ELR (cell line): ENCODE results near the gene STEAP1B.
"Not testable (repeated sequence)": the region's sequence is repeated elsewhere in the genome, so short reads cannot be mapped to it uniquely, and the experiment has no call there.

Source experiments
- DNase-seq: peaks from one replicate; pipeline ENCODE4 v3.0.0-alpha.2; 2015; ENCODE audit warnings: low read depth

Gene STEAP1B

GRCh38 chr7:22499888-22500689 is at the start of gene STEAP1B:
TSS of gene STEAP1B (minus strand) at chr7:22500188. CDS start at chr7:22494855, 5,333 bp downstream.
- DNase-seq = peak; percentile 54

- DNase-seq = no peak
These were observed 49.1 kb upstream of the STEAP1B start for GRCh38 chr7:22549051-22549450.

GRCh38 chr7:22548313-22548712 is 48.3 kb upstream of the STEAP1B start:
- no peak for DNase-seq

- DNase-seq = no peak
These were observed 46.8 kb upstream of the STEAP1B start for GRCh38 chr7:22546769-22547168.

GRCh38 chr7:22545529-22545928 is 45.5 kb upstream of the STEAP1B start:
- DNase-seq = no peak

GRCh38 chr7:22544245-22544644 is 44.3 kb upstream of the STEAP1B start:
- DNase-seq = no peak

- no peak for DNase-seq
These were observed 43.2 kb upstream of the STEAP1B start for GRCh38 chr7:22543169-22543568.

GRCh38 chr7:22542669-22543068 is 42.7 kb upstream of the STEAP1B start:
- no peak for DNase-seq

GRCh38 chr7:22542254-22542653 is 42.3 kb upstream of the STEAP1B start:
- no peak for DNase-seq

GRCh38 chr7:22541789-22542188 is 41.8 kb upstream of the STEAP1B start:
- DNase-seq = no peak

GRCh38 chr7:22528537-22528936 is 28.5 kb upstream of the STEAP1B start:
- not testable (repeated sequence) for DNase-seq

- DNase-seq = not testable (repeated sequence)
These were observed 24.5 kb upstream of the STEAP1B start for GRCh38 chr7:22524353-22524947.

GRCh38 chr7:22523478-22524352 is 23.7 kb upstream of the STEAP1B start:
- DNase-seq = peak; percentile 77

- not testable (repeated sequence) for DNase-seq
These were observed 19.6 kb upstream of the STEAP1B start for GRCh38 chr7:22519560-22519959.

- not testable (repeated sequence) for DNase-seq
These were observed 17.0 kb upstream of the STEAP1B start for GRCh38 chr7:22516950-22517349.

GRCh38 chr7:22514963-22515362 is 15.0 kb upstream of the STEAP1B start:
- DNase-seq = not testable (repeated sequence)

GRCh38 chr7:22507320-22507719 is 7.3 kb upstream of the STEAP1B start:
- not testable (repeated sequence) for DNase-seq

- peak; percentile 15 for DNase-seq
These were observed 6.5 kb upstream of the STEAP1B start for GRCh38 chr7:22506316-22507020.

- DNase-seq = peak; percentile 25
These were observed 4.5 kb upstream of the STEAP1B start for GRCh38 chr7:22504519-22504918.

- not testable (repeated sequence) for DNase-seq
These were observed 2.1 kb upstream of the STEAP1B start for GRCh38 chr7:22502104-22502503.

GRCh38 chr7:22501336-22501735 is 1.3 kb upstream of the STEAP1B start:
- DNase-seq = peak; percentile 72

- DNase-seq = no peak
These were observed 944 bp downstream of the STEAP1B start for GRCh38 chr7:22499044-22499443.
